ENCODE results near the gene SHH.
"Not testable (repeated sequence)": the region's sequence is repeated elsewhere in the genome, so short reads cannot be mapped to it uniquely, and the experiment has no call there.

The SHH gene

GRCh38 chr7:155818154-155818819 lies 6.0 kb upstream of the SHH start:
- Histone ChIP-seq H3K4me1 (ENCODE audit: control insufficient read depth, insufficient read depth, low read length) (peaks cover 7% of the 10 kb centered on the region; the same call in 1 of the 2 replicates), H3K4me3 (ENCODE audit: low read depth, low read length) (no peak overlapping the region), H3K27me3 (ENCODE audit: control insufficient read depth, insufficient read depth, low read length) (peaks cover 39% of the 10 kb centered on the region), H3K9ac (ENCODE audit: low read length) (no peak overlapping the region), H3K9me3 (ENCODE audit: control insufficient read depth, insufficient read depth, low read depth, low read length) (peaks cover 3% of the 10 kb centered on the region; the same call in 1 of the 2 replicates), H3K27ac (ENCODE audit: low read depth, low read length) (no peak overlapping the region), H3K36me3 (ENCODE audit: control insufficient read depth, insufficient read depth, low read length) (no peaks in the 10 kb centered on the region)

GRCh38 chr7:155817515-155817914 lies 5.3 kb upstream of the SHH start:
- H3K4me1 ChIP-seq (ENCODE audit: control insufficient read depth, insufficient read depth, low read length) = peaks cover 11% of the 10 kb centered on the region; the same call in 1 of the 2 replicates
- H3K36me3 ChIP-seq (ENCODE audit: control insufficient read depth, insufficient read depth, low read length); H3K27ac ChIP-seq (ENCODE audit: low read depth, low read length); H3K9ac ChIP-seq (ENCODE audit: low read length); H3K4me3 ChIP-seq (ENCODE audit: low read depth, low read length); H3K9me3 ChIP-seq (ENCODE audit: control insufficient read depth, insufficient read depth, low read depth, low read length): not testable (repeated sequence)
- H3K27me3 ChIP-seq (ENCODE audit: control insufficient read depth, insufficient read depth, low read length) = peaks cover 47% of the 10 kb centered on the region

GRCh38 chr7:155816996-155817395 lies 4.7 kb upstream of the SHH start:
- Histone ChIP-seq H3K36me3 (ENCODE audit: control insufficient read depth, insufficient read depth, low read length) (no peaks in the 10 kb centered on the region), H3K9me3 (ENCODE audit: control insufficient read depth, insufficient read depth, low read depth, low read length) (peaks cover 3% of the 10 kb centered on the region; the same call in 1 of the 2 replicates), H3K27me3 (ENCODE audit: control insufficient read depth, insufficient read depth, low read length) (peaks cover 49% of the 10 kb centered on the region), H3K9ac (ENCODE audit: low read length) (no peak overlapping the region), H3K27ac (ENCODE audit: low read depth, low read length) (no peak overlapping the region), H3K4me3 (ENCODE audit: low read depth, low read length) (no peak overlapping the region), H3K4me1 (ENCODE audit: control insufficient read depth, insufficient read depth, low read length) (peaks cover 16% of the 10 kb centered on the region; the same call in 1 of the 2 replicates)

GRCh38 chr7:155816192-155816508 lies 3.9 kb upstream of the SHH start:
- no peak overlapping the region for H3K4me3 ChIP-seq (ENCODE audit: low read depth, low read length)
- no peak overlapping the region for H3K9ac ChIP-seq (ENCODE audit: low read length)
- peaks cover 3% of the 10 kb centered on the region; the same call in 1 of the 2 replicates for H3K9me3 ChIP-seq (ENCODE audit: control insufficient read depth, insufficient read depth, low read depth, low read length)
- peaks cover 57% of the 10 kb centered on the region for H3K27me3 ChIP-seq (ENCODE audit: control insufficient read depth, insufficient read depth, low read length)
- no peaks in the 10 kb centered on the region for H3K36me3 ChIP-seq (ENCODE audit: control insufficient read depth, insufficient read depth, low read length)
- no peak overlapping the region for H3K27ac ChIP-seq (ENCODE audit: low read depth, low read length)
- peaks cover 23% of the 10 kb centered on the region; the same call in 1 of the 2 replicates for H3K4me1 ChIP-seq (ENCODE audit: control insufficient read depth, insufficient read depth, low read length)

GRCh38 chr7:155815332-155816191 lies 3.3 kb upstream of the SHH start:
- H3K27me3 ChIP-seq (ENCODE audit: control insufficient read depth, insufficient read depth, low read length) = peaks cover 63% of the 10 kb centered on the region
- peaks cover 29% of the 10 kb centered on the region for H3K4me1 ChIP-seq (ENCODE audit: control insufficient read depth, insufficient read depth, low read length)
- H3K4me3 ChIP-seq (ENCODE audit: low read depth, low read length) = no peak overlapping the region
- no peak overlapping the region for H3K9ac ChIP-seq (ENCODE audit: low read length)
- no peak overlapping the region for H3K27ac ChIP-seq (ENCODE audit: low read depth, low read length)
- peaks cover 3% of the 10 kb centered on the region; the same call in 1 of the 2 replicates for H3K9me3 ChIP-seq (ENCODE audit: control insufficient read depth, insufficient read depth, low read depth, low read length)
- H3K36me3 ChIP-seq (ENCODE audit: control insufficient read depth, insufficient read depth, low read length) = no peaks in the 10 kb centered on the region

- Histone ChIP-seq H3K36me3 (ENCODE audit: control insufficient read depth, insufficient read depth, low read length) (no peaks in the 10 kb centered on the region), H3K9me3 (ENCODE audit: control insufficient read depth, insufficient read depth, low read depth, low read length) (peaks cover 3% of the 10 kb centered on the region; the same call in 1 of the 2 replicates), H3K27ac (ENCODE audit: low read depth, low read length) (no peak overlapping the region), H3K27me3 (ENCODE audit: control insufficient read depth, insufficient read depth, low read length) (peaks cover 73% of the 10 kb centered on the region), H3K4me1 (ENCODE audit: control insufficient read depth, insufficient read depth, low read length) (peaks cover 34% of the 10 kb centered on the region), H3K4me3 (ENCODE audit: low read depth, low read length) (no peak overlapping the region; the same call in 1 of the 2 replicates), H3K9ac (ENCODE audit: low read length) (no peak overlapping the region)
These were observed 2.3 kb upstream of the SHH start for GRCh38 chr7:155814316-155815276.

- Histone ChIP-seq H3K36me3 (ENCODE audit: control insufficient read depth, insufficient read depth, low read length) (no peaks in the 10 kb centered on the region), H3K4me3 (ENCODE audit: low read depth, low read length) (no peak overlapping the region; the same call in 1 of the 2 replicates), H3K4me1 (ENCODE audit: control insufficient read depth, insufficient read depth, low read length) (peaks cover 38% of the 10 kb centered on the region), H3K9ac (ENCODE audit: low read length) (no peak overlapping the region), H3K27ac (ENCODE audit: low read depth, low read length) (no peak overlapping the region), H3K9me3 (ENCODE audit: control insufficient read depth, insufficient read depth, low read depth, low read length) (peaks cover 3% of the 10 kb centered on the region; the same call in 1 of the 2 replicates), H3K27me3 (ENCODE audit: control insufficient read depth, insufficient read depth, low read length) (peaks cover 81% of the 10 kb centered on the region)
These were observed 1.5 kb upstream of the SHH start for GRCh38 chr7:155813546-155814315.

- no peak overlapping the region for H3K9ac ChIP-seq (ENCODE audit: low read length)
- no peaks in the 10 kb centered on the region for H3K36me3 ChIP-seq (ENCODE audit: control insufficient read depth, insufficient read depth, low read length)
- H3K27me3 ChIP-seq (ENCODE audit: control insufficient read depth, insufficient read depth, low read length) = peaks cover 87% of the 10 kb centered on the region
- peaks cover 3% of the 10 kb centered on the region; the same call in 1 of the 2 replicates for H3K9me3 ChIP-seq (ENCODE audit: control insufficient read depth, insufficient read depth, low read depth, low read length)
- no peak overlapping the region for H3K27ac ChIP-seq (ENCODE audit: low read depth, low read length)
- peaks cover 38% of the 10 kb centered on the region for H3K4me1 ChIP-seq (ENCODE audit: control insufficient read depth, insufficient read depth, low read length)
- no peak overlapping the region for H3K4me3 ChIP-seq (ENCODE audit: low read depth, low read length)
These were observed 862 bp upstream of the SHH start for GRCh38 chr7:155813125-155813524.

GRCh38 chr7:155811560-155811894 lies 736 bp downstream of the SHH start:
- Histone ChIP-seq H3K36me3 (ENCODE audit: control insufficient read depth, insufficient read depth, low read length) (no peaks in the 10 kb centered on the region), H3K9me3 (ENCODE audit: control insufficient read depth, insufficient read depth, low read depth, low read length) (no peaks in the 10 kb centered on the region), H3K27me3 (ENCODE audit: control insufficient read depth, insufficient read depth, low read length) (peaks cover 96% of the 10 kb centered on the region), H3K4me1 (ENCODE audit: control insufficient read depth, insufficient read depth, low read length) (peaks cover 52% of the 10 kb centered on the region), H3K4me3 (ENCODE audit: low read depth, low read length) (peak overlapping the region; percentile 47), H3K27ac (ENCODE audit: low read depth, low read length) (no peak overlapping the region), H3K9ac (ENCODE audit: low read length) (no peak overlapping the region)
